GM21381 (cell line): ENCODE results near the gene SERF2.
"Not testable (repeated sequence)": the region's sequence is repeated elsewhere in the genome, so short reads cannot be mapped to it uniquely, and the experiment has no call there.

Experiments
- ATAC-seq: cut with Tn5 transposase; IDR thresholded peaks from one replicate; pipeline ENCODE4 v1.9.1; 2021; ENCODE audit warnings: mild to moderate bottlenecking, moderate library complexity; ENCODE audit not compliant: unreplicated experiment

The SERF2 gene

GRCh38 chr15:43829951-43830540 is 37.9 kb downstream of the SERF2 start:
- ATAC-seq, result not testable (repeated sequence)

GRCh38 chr15:43830691-43831275 is 38.7 kb downstream of the SERF2 start:
- not testable (repeated sequence) for ATAC-seq

GRCh38 chr15:43831519-43832052 is 39.5 kb downstream of the SERF2 start:
- not testable (repeated sequence) for ATAC-seq

- ATAC-seq, result not testable (repeated sequence)
Measured at GRCh38 chr15:43832485-43832884, 40.4 kb downstream of the SERF2 start.

GRCh38 chr15:43845421-43845820 is 53.3 kb downstream of the SERF2 start:
- ATAC-seq, result no peak
